NCI-H748 treated with DMSO at 0.1 percent for 48 hours (cell line): ENCODE data around the gene AQP3.
"Not testable (repeated sequence)": the region's sequence is repeated elsewhere in the genome, so short reads cannot be mapped to it uniquely, and the experiment has no call there.

Source experiments
- DNase-seq: peaks from one replicate; lab custom pipeline; 2025; lab: John Stamatoyannopoulos, UW

The AQP3 gene

GRCh38 chr9:33446946-33447798 lies at the start of gene AQP3:
TSS of gene AQP3 (minus strand) at chr9:33447593. CDS start at chr9:33447530, 63 bp downstream.
- peak; percentile 26 for DNase-seq

GRCh38 chr9:33493819-33494218 lies 46.4 kb upstream of the AQP3 start:
- DNase-seq: not testable (repeated sequence)

GRCh38 chr9:33489066-33489465 lies 41.7 kb upstream of the AQP3 start:
- DNase-seq: no peak

GRCh38 chr9:33485312-33485711 lies 37.9 kb upstream of the AQP3 start:
- DNase-seq: not testable (repeated sequence)

GRCh38 chr9:33480976-33481375 lies 33.6 kb upstream of the AQP3 start:
- DNase-seq: no peak

GRCh38 chr9:33480106-33480505 lies 32.7 kb upstream of the AQP3 start:
- DNase-seq: no peak

GRCh38 chr9:33476503-33476902 lies 29.1 kb upstream of the AQP3 start:
- DNase-seq: no peak

GRCh38 chr9:33475357-33475756 lies 28.0 kb upstream of the AQP3 start:
- DNase-seq: no peak

GRCh38 chr9:33473643-33474352 lies 26.4 kb upstream of the AQP3 start, which contains the start of gene NOL6:
TSS of gene NOL6 (minus strand) at chr9:33473924. CDS start at chr9:33473842, 82 bp downstream.
- DNase-seq: peak; percentile 98

- no peak for DNase-seq
These were observed 25.7 kb upstream of the AQP3 start for GRCh38 chr9:33472881-33473615.

- no peak for DNase-seq
These were observed 24.9 kb upstream of the AQP3 start for GRCh38 chr9:33472171-33472880.

- no peak for DNase-seq
These were observed 24.0 kb upstream of the AQP3 start for GRCh38 chr9:33471361-33471760.

- DNase-seq: no peak
These were observed 22.5 kb upstream of the AQP3 start for GRCh38 chr9:33469891-33470290.

- no peak for DNase-seq
These were observed 21.6 kb upstream of the AQP3 start for GRCh38 chr9:33468797-33469621.

GRCh38 chr9:33468215-33468730 lies 20.9 kb upstream of the AQP3 start:
- DNase-seq: no peak

GRCh38 chr9:33467526-33467925 lies 20.1 kb upstream of the AQP3 start:
- DNase-seq: no peak

- DNase-seq: peak; percentile 3
These were observed 19.4 kb upstream of the AQP3 start for GRCh38 chr9:33466565-33467495.

- DNase-seq: no peak
These were observed 18.5 kb upstream of the AQP3 start for GRCh38 chr9:33465596-33466564.
